Fibroblast of mammary gland (primary cell): ENCODE measurements around the gene CHRDL2.
A peak's percentile ranks its signal among the peaks of the same experiment; 100 is the strongest.
"Not testable (repeated sequence)": the region's sequence is repeated elsewhere in the genome, so short reads cannot be mapped to it uniquely, and the experiment has no call there.

ENCODE experiments used
- DNase-seq: peaks from one replicate; pipeline ENCODE4 v3.0.0-alpha.2; 2010; ENCODE audit warnings: low read depth
- H3K4me3 ChIP-seq: 2 replicates; pipeline ENCODE4 v1.5.1; 2011; ENCODE audit warnings: low read depth, mild to moderate bottlenecking, low read length, moderate library complexity; ENCODE audit not compliant: control insufficient read depth
- TF ChIP-seq, protein P1 (sequence below): conservative IDR thresholded peaks from 2 replicates; pipeline ENCODE4 v1.5.1; 2011; ENCODE audit warnings: low read depth, low read length, inconsistent platforms; ENCODE audit not compliant: control insufficient read depth, insufficient read depth

Gene CHRDL2

DNA sequence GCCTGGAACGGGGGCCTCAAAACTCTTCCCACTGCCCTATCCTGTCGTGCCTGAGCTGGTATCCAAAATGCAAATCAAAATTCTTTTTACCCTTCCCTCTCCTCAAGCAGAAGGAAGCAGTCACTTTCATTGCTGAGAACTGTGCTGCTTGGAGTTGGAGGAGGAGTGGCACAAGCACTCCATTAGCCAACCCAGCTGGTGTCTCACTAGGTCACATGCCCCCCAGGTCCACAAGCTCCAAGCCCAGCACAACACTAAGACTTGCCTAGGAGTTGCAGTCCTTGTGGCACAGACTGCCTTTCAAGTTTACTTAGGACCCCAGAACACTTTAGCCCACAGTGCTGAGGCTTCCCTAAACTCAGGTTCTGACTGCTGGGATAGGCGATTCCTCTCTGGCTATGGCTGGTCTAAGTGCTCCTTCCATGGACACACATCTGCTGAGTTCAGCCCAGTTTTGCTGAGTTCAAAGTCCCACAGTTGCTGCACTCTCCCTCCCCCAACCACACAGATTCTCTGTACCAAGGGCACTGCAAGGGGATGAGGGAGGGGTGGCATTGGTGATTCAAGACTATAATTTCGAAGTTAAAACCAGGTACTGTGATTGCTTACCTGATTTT, 68.6 kb downstream of the CHRDL2 start:
- no peak for DNase-seq

DNA sequence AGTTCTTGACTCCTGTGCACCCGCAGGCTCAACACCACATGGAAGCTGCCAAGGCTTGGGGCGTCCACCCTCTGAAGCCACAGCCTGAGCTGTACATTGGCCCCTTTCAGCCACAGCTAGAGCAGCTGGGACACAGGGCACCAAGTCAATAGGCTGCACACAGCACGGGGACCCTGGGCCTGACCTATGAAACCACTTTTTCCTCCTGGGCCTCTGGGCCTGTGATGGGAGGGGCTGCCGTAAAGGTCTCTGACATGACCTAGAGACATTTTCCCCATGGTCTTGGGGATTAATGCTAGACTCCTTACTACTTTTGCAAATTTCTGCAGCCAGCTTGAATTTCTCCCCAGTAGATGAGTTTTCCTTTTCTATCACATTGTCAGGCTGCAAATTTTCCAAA, 72.1 kb downstream of the CHRDL2 start:
- H3K4me3 ChIP-seq, DNase-seq: not testable (repeated sequence)

More for the DNA sequence above, 68.6 kb downstream of the CHRDL2 start:
- TF ChIP-seq, protein P1, sequence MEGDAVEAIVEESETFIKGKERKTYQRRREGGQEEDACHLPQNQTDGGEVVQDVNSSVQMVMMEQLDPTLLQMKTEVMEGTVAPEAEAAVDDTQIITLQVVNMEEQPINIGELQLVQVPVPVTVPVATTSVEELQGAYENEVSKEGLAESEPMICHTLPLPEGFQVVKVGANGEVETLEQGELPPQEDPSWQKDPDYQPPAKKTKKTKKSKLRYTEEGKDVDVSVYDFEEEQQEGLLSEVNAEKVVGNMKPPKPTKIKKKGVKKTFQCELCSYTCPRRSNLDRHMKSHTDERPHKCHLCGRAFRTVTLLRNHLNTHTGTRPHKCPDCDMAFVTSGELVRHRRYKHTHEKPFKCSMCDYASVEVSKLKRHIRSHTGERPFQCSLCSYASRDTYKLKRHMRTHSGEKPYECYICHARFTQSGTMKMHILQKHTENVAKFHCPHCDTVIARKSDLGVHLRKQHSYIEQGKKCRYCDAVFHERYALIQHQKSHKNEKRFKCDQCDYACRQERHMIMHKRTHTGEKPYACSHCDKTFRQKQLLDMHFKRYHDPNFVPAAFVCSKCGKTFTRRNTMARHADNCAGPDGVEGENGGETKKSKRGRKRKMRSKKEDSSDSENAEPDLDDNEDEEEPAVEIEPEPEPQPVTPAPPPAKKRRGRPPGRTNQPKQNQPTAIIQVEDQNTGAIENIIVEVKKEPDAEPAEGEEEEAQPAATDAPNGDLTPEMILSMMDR: no peak
- no peak overlapping the region for H3K4me3 ChIP-seq

DNA sequence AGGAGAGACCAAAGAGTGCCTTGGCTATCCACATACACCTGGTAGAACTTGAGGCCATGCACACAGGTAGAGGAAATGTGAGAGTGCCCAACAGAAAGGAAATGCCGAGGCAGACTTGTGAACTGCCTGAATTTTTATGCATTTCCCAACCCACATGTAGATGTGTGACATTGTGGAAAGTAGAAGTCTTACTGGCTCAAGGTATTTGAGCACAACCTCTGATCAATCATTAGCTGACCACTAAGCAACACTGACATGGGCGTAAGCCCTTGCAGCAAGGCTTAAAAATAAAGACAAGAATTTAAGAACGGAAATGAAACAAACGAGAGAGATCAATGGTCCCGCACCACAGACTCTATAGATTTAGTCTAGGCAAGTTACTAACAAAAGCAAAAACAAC, 76.2 kb downstream of the CHRDL2 start:
- no peak overlapping the region for H3K4me3 ChIP-seq
- TF ChIP-seq, protein P1: no peak
- DNase-seq: no peak

DNA sequence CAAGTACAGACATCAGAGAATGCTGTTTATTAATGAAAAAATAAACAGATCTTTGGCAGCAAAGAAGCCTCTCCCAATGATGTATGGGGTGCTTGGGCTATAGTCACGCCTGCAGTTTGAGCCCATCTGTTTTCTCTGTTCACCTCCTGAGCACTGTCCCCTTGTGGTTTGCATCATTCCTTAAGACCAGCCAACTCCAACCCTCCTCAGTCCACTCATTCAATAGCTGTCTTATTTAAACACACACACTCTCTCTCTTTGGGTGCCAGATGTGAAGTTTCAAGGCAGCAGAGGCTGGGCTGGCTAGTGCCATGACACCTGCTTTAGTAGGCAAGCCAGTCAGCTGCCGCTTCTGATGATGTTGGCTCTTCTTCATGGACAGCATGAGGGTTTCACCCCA, 80.7 kb downstream of the CHRDL2 start:
- TF ChIP-seq, protein P1: no peak
- H3K4me3 ChIP-seq: no peak overlapping the region
- peak; percentile 96 for DNase-seq

DNA sequence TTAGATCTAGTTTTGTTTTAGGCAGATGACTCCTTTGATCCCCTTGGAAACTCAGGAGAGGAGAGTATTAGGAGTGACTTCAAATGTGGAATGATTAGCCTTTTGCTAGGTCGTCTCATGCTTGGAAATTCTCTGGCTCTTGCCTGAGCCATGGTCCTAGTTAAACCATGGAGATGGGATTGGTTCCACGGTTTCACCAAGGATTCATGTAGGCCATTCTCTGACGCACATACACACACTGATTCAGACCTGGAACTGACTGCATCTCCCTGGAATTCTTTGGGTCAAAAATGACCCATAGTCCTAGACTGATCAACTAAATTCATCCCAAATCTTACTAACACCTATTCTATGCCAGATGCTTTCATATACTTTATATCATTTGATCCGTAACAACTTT, 82.3 kb downstream of the CHRDL2 start:
- TF ChIP-seq, protein P1: no peak
- no peak overlapping the region for H3K4me3 ChIP-seq
- DNase-seq: peak; percentile 63

DNA sequence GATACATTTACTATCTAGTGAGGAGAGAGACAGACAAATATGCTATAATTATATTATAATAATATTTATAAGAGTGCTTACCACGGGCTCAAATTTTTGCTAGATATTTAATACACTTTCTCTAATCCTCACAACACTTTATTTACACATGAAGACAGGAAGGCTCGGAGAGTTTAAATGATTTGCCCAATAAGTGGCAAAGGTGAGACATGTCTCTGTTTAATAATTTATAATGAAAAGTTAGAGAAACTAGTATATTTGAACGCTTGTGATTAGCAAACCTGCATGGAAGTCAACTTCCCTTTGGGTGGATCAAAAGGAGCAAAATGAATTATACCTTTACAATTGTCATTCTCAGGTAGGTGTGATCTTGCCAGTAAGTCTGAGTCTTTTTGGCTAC, 83.4 kb downstream of the CHRDL2 start:
- no peak for DNase-seq
- no peak overlapping the region for H3K4me3 ChIP-seq
- TF ChIP-seq, protein P1: no peak

DNA sequence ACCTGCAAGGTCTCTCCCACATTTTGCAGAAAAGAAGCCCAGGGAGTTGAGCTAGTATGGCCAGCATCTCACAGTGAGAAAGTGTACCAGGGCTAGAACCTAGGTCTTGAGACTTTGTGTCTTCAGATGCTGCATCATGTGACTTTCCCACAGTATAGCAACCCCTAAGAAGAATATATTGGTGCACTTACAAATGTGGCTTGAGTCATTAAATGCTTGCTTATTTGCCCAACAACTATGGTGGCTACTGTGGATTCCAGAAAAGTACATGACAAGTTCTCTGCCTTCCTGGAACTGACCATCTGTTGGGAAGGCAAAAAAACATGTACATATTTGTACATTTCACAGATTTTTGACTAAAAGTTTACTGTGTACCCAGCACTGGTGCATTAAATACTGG, 83.8 kb downstream of the CHRDL2 start:
- H3K4me3 ChIP-seq: no peak overlapping the region
- DNase-seq: peak; percentile 61
- TF ChIP-seq, protein P1: no peak
